Right hindlimb (tissue), 1 donor: ENCODE results near the gene RPS24.
"Not testable (repeated sequence)": the region's sequence is repeated elsewhere in the genome, so short reads cannot be mapped to it uniquely, and the experiment has no call there.

ENCODE experiments used
- DNase-seq: peaks from one replicate; pipeline ENCODE4 v3.0.0-alpha.2; 2018

Gene RPS24

GRCh38 chr10:78033637-78034470, at the start of gene RPS24:
Gene RPS24, plus strand, starts transcription at chr10:78033863. Its CDS starts 39 bp downstream, at chr10:78033902.
- peak; percentile 97 for DNase-seq

- no peak for DNase-seq
Measured at GRCh38 chr10:77984986-77985385, 48.7 kb upstream of the RPS24 start.

- DNase-seq: no peak
Measured at GRCh38 chr10:77987671-77988255, 45.9 kb upstream of the RPS24 start.

GRCh38 chr10:77989081-77989724, 44.5 kb upstream of the RPS24 start:
- no peak for DNase-seq

GRCh38 chr10:77993620-77994019, 40.0 kb upstream of the RPS24 start:
- no peak for DNase-seq

GRCh38 chr10:77998780-77999179, 34.9 kb upstream of the RPS24 start:
- DNase-seq: not testable (repeated sequence)

GRCh38 chr10:78000206-78000605, 33.5 kb upstream of the RPS24 start:
- no peak for DNase-seq

- no peak for DNase-seq
Measured at GRCh38 chr10:78000956-78001472, 32.6 kb upstream of the RPS24 start.

- no peak for DNase-seq
Measured at GRCh38 chr10:78002541-78003288, 30.9 kb upstream of the RPS24 start.

- no peak for DNase-seq
Measured at GRCh38 chr10:78004215-78005026, 29.2 kb upstream of the RPS24 start.

GRCh38 chr10:78007172-78007571, 26.5 kb upstream of the RPS24 start:
- no peak for DNase-seq

- DNase-seq: no peak
Measured at GRCh38 chr10:78009662-78010061, 24.0 kb upstream of the RPS24 start.

GRCh38 chr10:78010278-78010677, 23.4 kb upstream of the RPS24 start:
- DNase-seq: no peak

- no peak for DNase-seq
Measured at GRCh38 chr10:78011065-78011464, 22.6 kb upstream of the RPS24 start.

GRCh38 chr10:78013564-78013963, 20.1 kb upstream of the RPS24 start:
- no peak for DNase-seq

- DNase-seq: no peak
Measured at GRCh38 chr10:78015546-78015945, 18.1 kb upstream of the RPS24 start.

- DNase-seq: no peak
Measured at GRCh38 chr10:78017856-78018255, 15.8 kb upstream of the RPS24 start.

- DNase-seq: no peak
Measured at GRCh38 chr10:78019264-78019663, 14.4 kb upstream of the RPS24 start.

GRCh38 chr10:78021201-78021600, 12.5 kb upstream of the RPS24 start:
- DNase-seq: no peak

- DNase-seq: no peak
Measured at GRCh38 chr10:78023741-78024140, 9.9 kb upstream of the RPS24 start.

GRCh38 chr10:78025685-78026364, 7.8 kb upstream of the RPS24 start:
- DNase-seq: no peak
